Stimulated activated CD8-positive, alpha-beta memory T cell treated with anti-CD3 and anti-CD28 coated beads, Interleukin-15, amount 100 ng/mL, for 24 hours (primary cell): Measurements from ENCODE around the gene CFHR3.
"Not testable (repeated sequence)": the region's sequence is repeated elsewhere in the genome, so short reads cannot be mapped to it uniquely, and the experiment has no call there.

Source experiments
- DNase-seq: peaks from one replicate; pipeline ENCODE4 v3.0.0-alpha.2; 2020; ENCODE audit warnings: low read depth

Gene CFHR3

GRCh38 chr1:196774603-196775002 lies at the start of gene CFHR3:
Gene CFHR3 (plus strand): TSS chr1:196774840. CDS start chr1:196774887, 47 bp downstream.
- no peak for DNase-seq

GRCh38 chr1:196732526-196732925 lies 42.1 kb upstream of the CFHR3 start:
- DNase-seq = no peak

DNA sequence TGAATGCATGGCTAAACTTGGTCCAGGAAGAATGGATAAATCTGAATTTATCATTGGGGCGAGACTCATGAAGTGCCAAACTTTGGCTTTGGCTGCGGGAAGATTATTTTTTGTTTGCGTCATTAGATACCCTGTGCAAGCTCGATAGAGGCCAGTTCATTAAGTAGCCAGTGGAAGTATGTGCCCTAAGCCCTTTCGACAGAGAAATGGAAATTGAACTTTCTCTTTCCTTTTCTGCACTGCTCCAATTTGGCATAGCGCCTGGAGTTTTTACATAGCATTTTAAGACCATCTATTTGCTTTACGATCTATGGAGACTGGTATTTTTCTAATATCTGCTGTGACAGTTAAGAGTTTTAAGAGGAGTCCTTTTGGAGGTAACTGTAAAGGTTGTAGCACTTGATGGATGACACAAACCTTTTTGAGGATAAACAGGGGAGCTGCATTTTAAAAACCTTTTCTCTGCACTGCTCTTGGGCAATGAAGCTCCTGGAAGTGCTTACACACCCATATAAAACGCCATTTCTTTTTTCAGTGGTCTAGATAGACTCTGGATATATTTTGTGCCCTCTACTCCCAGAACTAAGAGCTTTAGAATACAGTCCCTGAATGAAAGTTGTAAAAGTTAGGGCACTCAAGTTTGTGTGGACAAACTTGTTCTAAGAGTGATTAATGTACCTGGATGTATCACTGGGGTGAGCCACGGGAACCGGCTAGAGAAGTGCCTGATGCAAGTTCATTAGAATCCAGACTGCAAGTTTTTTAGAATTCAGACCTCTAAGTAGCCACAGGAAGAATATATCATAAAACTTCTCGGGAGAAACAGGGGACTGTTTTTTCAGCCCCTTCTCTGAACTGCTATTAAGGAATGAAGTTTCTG lies 41.3 kb upstream of the CFHR3 start:
- no peak for DNase-seq

- no peak for DNase-seq
These were observed 40.6 kb upstream of the CFHR3 start for GRCh38 chr1:196734006-196734405.

DNA sequence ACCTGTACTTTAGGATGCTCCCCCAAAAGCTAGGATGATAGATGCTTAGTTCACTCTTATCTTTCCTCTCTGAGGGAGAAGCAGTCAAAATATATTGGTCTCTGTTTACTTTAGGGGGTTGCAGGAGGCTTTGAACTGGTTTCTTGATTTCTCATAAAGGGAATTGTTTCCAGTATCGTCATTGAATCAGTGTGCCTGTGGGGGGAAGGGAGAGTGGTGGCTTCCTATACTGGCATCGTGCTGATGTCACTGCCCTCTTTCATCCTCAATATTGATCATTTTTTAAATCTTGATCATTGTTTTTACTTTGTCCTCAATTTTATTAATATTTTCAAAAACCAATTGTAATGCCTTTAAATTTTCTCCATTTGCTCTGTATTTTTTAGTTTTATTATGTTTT lies 40.2 kb upstream of the CFHR3 start:
- no peak for DNase-seq

GRCh38 chr1:196738730-196739129 lies 35.9 kb upstream of the CFHR3 start:
- no peak for DNase-seq

GRCh38 chr1:196743244-196743643 lies 31.4 kb upstream of the CFHR3 start:
- not testable (repeated sequence) for DNase-seq

GRCh38 chr1:196765019-196765740 lies 9.5 kb upstream of the CFHR3 start:
- not testable (repeated sequence) for DNase-seq

GRCh38 chr1:196769823-196770222 lies 4.8 kb upstream of the CFHR3 start:
- DNase-seq = not testable (repeated sequence)

- DNase-seq = no peak
These were observed 927 bp upstream of the CFHR3 start for GRCh38 chr1:196773713-196774112.

- DNase-seq = no peak
These were observed 465 bp upstream of the CFHR3 start for GRCh38 chr1:196774175-196774574.

- DNase-seq = no peak
These were observed 3.0 kb downstream of the CFHR3 start for GRCh38 chr1:196777603-196778002.

DNA sequence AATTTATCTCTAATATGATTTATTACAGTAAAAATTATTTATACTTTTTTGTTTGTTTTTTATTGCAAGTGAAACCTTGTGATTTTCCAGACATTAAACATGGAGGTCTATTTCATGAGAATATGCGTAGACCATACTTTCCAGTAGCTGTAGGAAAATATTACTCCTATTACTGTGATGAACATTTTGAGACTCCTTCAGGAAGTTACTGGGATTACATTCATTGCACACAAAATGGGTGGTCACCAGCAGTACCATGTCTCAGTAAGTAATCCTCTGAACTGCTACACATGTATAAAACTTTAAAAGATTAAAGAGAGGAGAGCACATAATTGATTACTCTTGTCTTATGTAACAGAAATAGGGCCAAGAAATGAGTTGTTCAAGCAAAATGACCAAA lies 4.5 kb downstream of the CFHR3 start:
- DNase-seq = no peak

- DNase-seq = not testable (repeated sequence)
These were observed 16.6 kb downstream of the CFHR3 start for GRCh38 chr1:196791252-196791651.

DNA sequence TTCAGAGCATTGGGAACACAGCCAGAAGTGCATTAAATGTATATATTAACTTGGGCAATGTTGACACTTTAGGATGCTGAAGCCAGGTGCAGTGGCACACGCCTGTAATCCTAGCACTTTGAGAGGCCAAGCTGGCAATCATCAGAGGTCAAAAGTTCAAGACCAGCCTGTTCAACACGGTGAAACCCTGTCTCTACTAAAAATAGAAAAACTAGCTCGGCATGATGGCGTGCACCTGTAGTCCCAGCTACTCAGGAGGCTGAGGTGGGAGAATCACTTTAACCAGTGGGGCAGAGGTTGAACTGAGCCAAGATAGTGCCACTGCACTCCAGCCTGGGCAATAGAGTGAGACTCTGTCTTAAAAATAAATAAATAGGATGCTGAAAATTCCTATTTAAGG lies 19.5 kb downstream of the CFHR3 start:
- DNase-seq = not testable (repeated sequence)

DNA sequence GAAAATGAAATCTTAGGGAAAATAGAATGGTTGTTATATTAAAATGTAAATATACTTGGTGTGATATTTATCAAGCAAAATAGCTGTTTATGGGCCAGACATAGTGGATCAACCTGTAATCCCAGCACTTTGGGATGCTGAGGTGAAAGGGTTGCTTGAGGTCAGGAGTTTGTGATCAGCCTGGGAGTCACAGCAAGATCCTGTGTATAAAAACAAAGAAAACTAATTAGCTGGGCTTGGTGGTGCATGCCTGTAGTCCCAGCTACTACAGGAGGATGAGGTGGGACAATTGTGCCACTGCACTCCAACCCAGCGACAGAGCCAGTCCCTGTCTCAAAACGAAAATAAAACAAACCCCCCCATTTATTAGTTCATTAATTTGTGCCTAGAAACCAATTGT lies 23.3 kb downstream of the CFHR3 start:
- no peak for DNase-seq

DNA sequence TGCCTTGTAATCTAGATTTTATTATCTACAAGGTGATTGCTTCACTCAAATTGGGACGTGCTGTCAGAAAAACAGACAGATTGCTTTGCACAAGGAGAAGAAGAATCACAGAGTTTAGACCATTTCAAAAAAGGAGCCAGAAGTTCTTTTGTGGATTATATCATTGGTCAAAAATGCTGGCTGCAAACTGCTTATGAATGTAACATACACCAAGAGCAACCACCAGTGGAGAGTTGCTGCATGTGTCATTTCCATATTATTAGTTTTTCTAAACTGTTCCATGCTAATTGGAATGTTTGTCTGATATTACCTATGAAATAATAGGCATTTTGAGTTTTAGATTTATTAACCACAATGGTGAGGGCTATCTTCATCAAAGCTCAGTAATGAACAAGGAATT lies 27.3 kb downstream of the CFHR3 start:
- DNase-seq = not testable (repeated sequence)

DNA sequence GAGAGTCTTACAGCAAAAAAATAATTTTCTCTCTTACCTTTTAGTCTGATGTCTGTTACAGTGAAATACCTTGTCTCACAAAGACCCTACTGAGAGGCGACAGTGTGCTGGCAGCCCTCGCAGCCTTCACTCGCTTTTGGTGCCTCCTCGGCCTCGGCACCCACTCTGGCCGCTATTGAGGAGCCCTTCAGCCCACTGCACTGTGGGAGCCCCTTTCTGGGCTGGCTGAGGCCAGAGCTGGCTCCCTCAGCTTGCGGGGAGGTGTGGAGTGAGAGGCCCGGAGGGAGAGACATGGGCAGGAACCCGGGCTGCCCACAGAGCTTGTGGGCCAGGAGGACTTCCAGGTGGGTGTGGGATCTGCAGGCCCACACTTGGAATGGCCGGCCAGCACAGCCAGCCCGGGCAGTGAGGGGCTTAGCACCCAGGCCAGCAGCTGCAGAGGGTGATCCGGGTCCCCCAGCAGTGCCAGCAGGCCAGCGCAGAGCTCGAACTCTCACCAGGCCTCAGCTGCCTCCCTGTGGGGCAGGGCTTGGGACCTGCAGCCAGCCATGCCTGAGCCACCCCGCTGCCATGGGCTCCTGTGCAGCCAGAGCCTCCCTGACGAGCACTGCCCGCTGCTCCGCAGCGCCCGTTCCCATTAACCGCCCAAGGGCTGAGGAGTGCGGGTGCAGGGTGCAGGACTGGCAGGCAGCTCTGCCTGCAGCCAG lies 34.0 kb downstream of the CFHR3 start:
- DNase-seq = no peak

DNA sequence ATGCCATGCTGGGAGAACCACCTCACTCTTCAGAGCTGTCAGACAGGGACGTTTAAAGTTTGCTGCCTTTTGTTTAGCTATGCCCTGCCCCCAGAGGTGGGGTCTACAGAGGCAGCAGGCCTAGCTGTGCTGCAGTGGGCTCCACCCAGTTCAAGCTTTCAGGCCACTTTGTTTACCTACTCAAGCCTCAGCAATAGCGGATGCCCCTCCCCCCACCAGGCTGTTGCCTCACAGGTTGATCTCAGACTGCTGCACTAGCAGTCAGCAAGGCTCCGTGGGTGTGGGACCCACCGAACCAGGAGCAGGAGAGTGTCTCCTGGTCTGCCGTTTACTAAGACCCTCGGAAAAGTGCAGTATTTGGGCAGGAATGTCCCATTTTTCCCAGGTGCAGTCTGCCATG lies 42.8 kb downstream of the CFHR3 start:
- DNase-seq = not testable (repeated sequence)

DNA sequence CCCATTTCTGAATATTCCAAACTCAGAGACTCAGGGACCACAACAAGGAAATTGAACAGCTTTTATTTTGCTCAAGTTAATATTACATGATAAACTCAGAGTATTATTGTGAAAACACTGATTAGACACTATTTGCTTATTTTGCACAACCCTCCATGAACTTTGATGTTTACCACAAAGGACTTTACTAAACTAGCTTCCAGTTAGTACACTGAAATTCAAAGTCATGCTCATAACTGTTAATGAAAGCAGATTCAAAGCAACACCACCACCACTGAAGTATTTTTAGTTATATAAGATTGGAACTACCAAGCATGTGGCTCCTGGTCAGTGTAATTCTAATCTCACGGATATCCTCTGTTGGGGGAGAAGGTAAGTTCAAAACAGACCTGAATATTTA lies 44.9 kb downstream of the CFHR3 start, which contains the start of gene CFHR1:
CFHR1 (plus strand) TSS at position 201 of the 400 bp plus-strand sequence; CDS start at position 315, 114 bp downstream.
- not testable (repeated sequence) for DNase-seq

GRCh38 chr1:196827860-196828259 lies 53.2 kb downstream of the CFHR3 start:
- DNase-seq = not testable (repeated sequence)
